Activated CD4-positive, CD25-positive, alpha-beta regulatory T cell treated with anti-CD3 and anti-CD28 coated beads, Interleukin-2, amount 50 U/mL, for 72 hours (primary cell): ENCODE results near the gene GABRR2.

ENCODE experiments used
- DNase-seq: peaks from one replicate; pipeline ENCODE4 v3.0.0; 2021

GABRR2 gene

GRCh38 chr6:89315249-89315885 lies at the start of gene GABRR2:
TSS of gene GABRR2 (minus strand) at chr6:89315299. CDS start at chr6:89315165, 134 bp downstream.
- DNase-seq: no peak

- no peak for DNase-seq
These were observed 49.5 kb upstream of the GABRR2 start for GRCh38 chr6:89364586-89364985.

GRCh38 chr6:89361171-89361570 lies 46.1 kb upstream of the GABRR2 start:
- DNase-seq: no peak

- DNase-seq: no peak
These were observed 45.4 kb upstream of the GABRR2 start for GRCh38 chr6:89360415-89360999.

GRCh38 chr6:89359561-89359960 lies 44.5 kb upstream of the GABRR2 start:
- no peak for DNase-seq

GRCh38 chr6:89357390-89357789 lies 42.3 kb upstream of the GABRR2 start:
- no peak for DNase-seq

GRCh38 chr6:89356642-89357170 lies 41.6 kb upstream of the GABRR2 start:
- no peak for DNase-seq

- no peak for DNase-seq
These were observed 40.6 kb upstream of the GABRR2 start for GRCh38 chr6:89355511-89356194.

GRCh38 chr6:89353702-89354392 lies 38.7 kb upstream of the GABRR2 start:
- no peak for DNase-seq

GRCh38 chr6:89353118-89353556 lies 38.0 kb upstream of the GABRR2 start:
- no peak for DNase-seq

GRCh38 chr6:89352278-89353117 lies 37.4 kb upstream of the GABRR2 start, which contains the start of gene UBE2J1:
TSS of gene UBE2J1 (minus strand) at chr6:89352722. CDS start at chr6:89352569, 153 bp downstream.
- peak; percentile 84 for DNase-seq

- DNase-seq: no peak
These were observed 36.7 kb upstream of the GABRR2 start for GRCh38 chr6:89351671-89352277.

GRCh38 chr6:89350281-89350966 lies 35.3 kb upstream of the GABRR2 start:
- DNase-seq: no peak

- DNase-seq: no peak
These were observed 33.3 kb upstream of the GABRR2 start for GRCh38 chr6:89348372-89348771.

- DNase-seq: no peak
These were observed 32.7 kb upstream of the GABRR2 start for GRCh38 chr6:89347825-89348224.

- DNase-seq: no peak
These were observed 31.3 kb upstream of the GABRR2 start for GRCh38 chr6:89346433-89346832.

- no peak for DNase-seq
These were observed 24.5 kb upstream of the GABRR2 start for GRCh38 chr6:89339565-89339964.

GRCh38 chr6:89335164-89335563 lies 20.1 kb upstream of the GABRR2 start:
- DNase-seq: no peak

- no peak for DNase-seq
These were observed 15.8 kb upstream of the GABRR2 start for GRCh38 chr6:89330910-89331309.

- DNase-seq: no peak
These were observed 13.9 kb upstream of the GABRR2 start for GRCh38 chr6:89328976-89329375.

GRCh38 chr6:89324304-89324703 lies 9.2 kb upstream of the GABRR2 start:
- DNase-seq: no peak
